H1 (cell line): ENCODE data around the gene ZDHHC8. TPM values are rescaled to one million over a fixed set of nuclear protein-coding genes. Genes with fewer than 3 reads are reported as not detected.

Source experiments
- SIN3A ChIP-seq, 2 experiments: IDR thresholded peaks in 1 of 2; conservative IDR thresholded peaks in 1 of 2; 2 replicates each; pipeline ENCODE4 v1.6.1; 2011 to 2012; ENCODE audit warnings: low read length in 2 of 2, improper control_type of control experiment in 1 of 2, low read depth in 1 of 2, mild to moderate bottlenecking in 1 of 2
- polyA plus RNA-seq, 7 experiments: library from polyadenylated mRNA; depleted of rRNA in 3 of 7; stranded (reverse) in 5 of 7; unstranded in 2 of 7; fragments of >200 nt in 5 of 7; fragments of 200-250 nt in 2 of 7; gene quantifications; 1 replicate in 5 of 7; 2 replicates in 1 of 7; 4 replicates in 1 of 7; pipeline versions ENCODE4 v1.2.1 to v1.2.3, GENCODE V29; 2011 to 2013; ENCODE audit warnings: missing spikeins in 2 of 7, mixed read lengths in 2 of 7
- total RNA-seq: library from RNA; stranded (reverse); fragmentation: NEBNext Ultra II Directional; extraction: Animal tissue kit (Norgen Biotek cat#: 25700); gene quantifications from 2 replicates; pipeline ENCODE4 v1.2.1, GENCODE V29; 2021
- TF ChIP-seq, protein P1 (sequence below): fragments of 300-600 bp; sonication (generic); IDR thresholded peaks from 2 replicates; pipeline ENCODE4 v1.7.1; 2012; ENCODE audit warnings: low read length, moderate library complexity, mild to moderate bottlenecking, inconsistent platforms; ENCODE audit not compliant: insufficient replicate concordance

ZDHHC8 gene
- total and polyA plus RNA-seq, 2 of the 8 experiments (the other 6 are each of a cell fraction or from before 2014, with no cell fraction given), result 18.6 to 65.6 TPM

DNA sequence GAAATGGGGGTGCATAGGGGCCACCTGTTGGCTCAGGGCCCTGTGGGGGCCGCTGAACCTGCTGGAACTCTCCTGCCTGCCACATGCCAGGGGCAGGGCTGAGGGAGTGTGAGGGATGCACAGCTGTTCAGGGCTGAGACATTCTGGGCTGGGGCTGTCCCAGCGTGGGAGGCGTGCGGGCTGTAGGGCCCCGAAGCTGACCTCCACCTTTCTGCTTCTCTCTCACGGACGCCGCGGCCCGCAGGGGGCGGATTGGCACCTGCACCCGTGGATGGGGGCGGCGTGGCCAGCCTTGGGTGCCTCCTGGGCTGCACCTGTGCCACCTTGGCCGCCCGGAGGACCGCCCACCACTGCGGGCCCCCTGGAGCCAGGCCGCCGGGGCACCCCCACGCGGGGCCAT lies 15.2 kb downstream of the ZDHHC8 start (continued):
- no peak for TF ChIP-seq SIN3A (conservative IDR thresholded peaks at IDR 0.05 in 1 of 2, IDR thresholded peaks at IDR 0.05 in 1 of 2; ENCODE audit: low read depth in 1 of 2, low read length in 2 of 2)
- TF ChIP-seq, protein P1, sequence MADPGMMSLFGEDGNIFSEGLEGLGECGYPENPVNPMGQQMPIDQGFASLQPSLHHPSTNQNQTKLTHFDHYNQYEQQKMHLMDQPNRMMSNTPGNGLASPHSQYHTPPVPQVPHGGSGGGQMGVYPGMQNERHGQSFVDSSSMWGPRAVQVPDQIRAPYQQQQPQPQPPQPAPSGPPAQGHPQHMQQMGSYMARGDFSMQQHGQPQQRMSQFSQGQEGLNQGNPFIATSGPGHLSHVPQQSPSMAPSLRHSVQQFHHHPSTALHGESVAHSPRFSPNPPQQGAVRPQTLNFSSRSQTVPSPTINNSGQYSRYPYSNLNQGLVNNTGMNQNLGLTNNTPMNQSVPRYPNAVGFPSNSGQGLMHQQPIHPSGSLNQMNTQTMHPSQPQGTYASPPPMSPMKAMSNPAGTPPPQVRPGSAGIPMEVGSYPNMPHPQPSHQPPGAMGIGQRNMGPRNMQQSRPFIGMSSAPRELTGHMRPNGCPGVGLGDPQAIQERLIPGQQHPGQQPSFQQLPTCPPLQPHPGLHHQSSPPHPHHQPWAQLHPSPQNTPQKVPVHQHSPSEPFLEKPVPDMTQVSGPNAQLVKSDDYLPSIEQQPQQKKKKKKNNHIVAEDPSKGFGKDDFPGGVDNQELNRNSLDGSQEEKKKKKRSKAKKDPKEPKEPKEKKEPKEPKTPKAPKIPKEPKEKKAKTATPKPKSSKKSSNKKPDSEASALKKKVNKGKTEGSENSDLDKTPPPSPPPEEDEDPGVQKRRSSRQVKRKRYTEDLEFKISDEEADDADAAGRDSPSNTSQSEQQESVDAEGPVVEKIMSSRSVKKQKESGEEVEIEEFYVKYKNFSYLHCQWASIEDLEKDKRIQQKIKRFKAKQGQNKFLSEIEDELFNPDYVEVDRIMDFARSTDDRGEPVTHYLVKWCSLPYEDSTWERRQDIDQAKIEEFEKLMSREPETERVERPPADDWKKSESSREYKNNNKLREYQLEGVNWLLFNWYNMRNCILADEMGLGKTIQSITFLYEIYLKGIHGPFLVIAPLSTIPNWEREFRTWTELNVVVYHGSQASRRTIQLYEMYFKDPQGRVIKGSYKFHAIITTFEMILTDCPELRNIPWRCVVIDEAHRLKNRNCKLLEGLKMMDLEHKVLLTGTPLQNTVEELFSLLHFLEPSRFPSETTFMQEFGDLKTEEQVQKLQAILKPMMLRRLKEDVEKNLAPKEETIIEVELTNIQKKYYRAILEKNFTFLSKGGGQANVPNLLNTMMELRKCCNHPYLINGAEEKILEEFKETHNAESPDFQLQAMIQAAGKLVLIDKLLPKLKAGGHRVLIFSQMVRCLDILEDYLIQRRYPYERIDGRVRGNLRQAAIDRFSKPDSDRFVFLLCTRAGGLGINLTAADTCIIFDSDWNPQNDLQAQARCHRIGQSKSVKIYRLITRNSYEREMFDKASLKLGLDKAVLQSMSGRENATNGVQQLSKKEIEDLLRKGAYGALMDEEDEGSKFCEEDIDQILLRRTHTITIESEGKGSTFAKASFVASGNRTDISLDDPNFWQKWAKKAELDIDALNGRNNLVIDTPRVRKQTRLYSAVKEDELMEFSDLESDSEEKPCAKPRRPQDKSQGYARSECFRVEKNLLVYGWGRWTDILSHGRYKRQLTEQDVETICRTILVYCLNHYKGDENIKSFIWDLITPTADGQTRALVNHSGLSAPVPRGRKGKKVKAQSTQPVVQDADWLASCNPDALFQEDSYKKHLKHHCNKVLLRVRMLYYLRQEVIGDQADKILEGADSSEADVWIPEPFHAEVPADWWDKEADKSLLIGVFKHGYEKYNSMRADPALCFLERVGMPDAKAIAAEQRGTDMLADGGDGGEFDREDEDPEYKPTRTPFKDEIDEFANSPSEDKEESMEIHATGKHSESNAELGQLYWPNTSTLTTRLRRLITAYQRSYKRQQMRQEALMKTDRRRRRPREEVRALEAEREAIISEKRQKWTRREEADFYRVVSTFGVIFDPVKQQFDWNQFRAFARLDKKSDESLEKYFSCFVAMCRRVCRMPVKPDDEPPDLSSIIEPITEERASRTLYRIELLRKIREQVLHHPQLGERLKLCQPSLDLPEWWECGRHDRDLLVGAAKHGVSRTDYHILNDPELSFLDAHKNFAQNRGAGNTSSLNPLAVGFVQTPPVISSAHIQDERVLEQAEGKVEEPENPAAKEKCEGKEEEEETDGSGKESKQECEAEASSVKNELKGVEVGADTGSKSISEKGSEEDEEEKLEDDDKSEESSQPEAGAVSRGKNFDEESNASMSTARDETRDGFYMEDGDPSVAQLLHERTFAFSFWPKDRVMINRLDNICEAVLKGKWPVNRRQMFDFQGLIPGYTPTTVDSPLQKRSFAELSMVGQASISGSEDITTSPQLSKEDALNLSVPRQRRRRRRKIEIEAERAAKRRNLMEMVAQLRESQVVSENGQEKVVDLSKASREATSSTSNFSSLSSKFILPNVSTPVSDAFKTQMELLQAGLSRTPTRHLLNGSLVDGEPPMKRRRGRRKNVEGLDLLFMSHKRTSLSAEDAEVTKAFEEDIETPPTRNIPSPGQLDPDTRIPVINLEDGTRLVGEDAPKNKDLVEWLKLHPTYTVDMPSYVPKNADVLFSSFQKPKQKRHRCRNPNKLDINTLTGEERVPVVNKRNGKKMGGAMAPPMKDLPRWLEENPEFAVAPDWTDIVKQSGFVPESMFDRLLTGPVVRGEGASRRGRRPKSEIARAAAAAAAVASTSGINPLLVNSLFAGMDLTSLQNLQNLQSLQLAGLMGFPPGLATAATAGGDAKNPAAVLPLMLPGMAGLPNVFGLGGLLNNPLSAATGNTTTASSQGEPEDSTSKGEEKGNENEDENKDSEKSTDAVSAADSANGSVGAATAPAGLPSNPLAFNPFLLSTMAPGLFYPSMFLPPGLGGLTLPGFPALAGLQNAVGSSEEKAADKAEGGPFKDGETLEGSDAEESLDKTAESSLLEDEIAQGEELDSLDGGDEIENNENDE, result no peak
